ENCODE data around the gene AKT2. TPM values are rescaled to one million over a fixed set of nuclear protein-coding genes. Genes with fewer than 3 reads are reported as not detected.

The AKT2 gene
- total RNA-seq, 1 experiment from 2014 or later = 149 TPM

- H3K27ac ChIP-seq = no peak overlapping the region
- no peaks in the 10 kb centered on the region for H3K9me2 ChIP-seq (ENCODE audit: insufficient read depth)
- no peaks in the 10 kb centered on the region for H3K4me1 ChIP-seq (replicated peaks; ENCODE audit: insufficient read depth)
- no peak for DNase-seq
- intact Hi-C loops (cut with micrococcal nuclease; ENCODE audit: unreplicated experiment) = no loop called here
- H3K79me2 ChIP-seq (ENCODE audit: low read depth) = no peaks in the 10 kb centered on the region
- no peaks in the 10 kb centered on the region for H3K9me3 ChIP-seq (ENCODE audit: insufficient read depth, low read depth)
- TF ChIP-seq EZH2 (IDR thresholded peaks at IDR 0.05; ENCODE audit: low read depth) (no peak), CTCF (conservative IDR thresholded peaks at IDR 0.05) (no peak)
- 0 out of 2 replicates have a peak, but pooled peaks cover 3% of the 10 kb centered on the region for H3K36me3 ChIP-seq (ENCODE audit: low read depth)
- CTCF ChIA-PET = no interaction called here
- H2AFZ ChIP-seq = no peak overlapping the region
- H3K4me3 ChIP-seq = no peak overlapping the region
- H3F3A ChIP-seq (ENCODE audit: insufficient read depth, low read depth) = no peaks in the 10 kb centered on the region
- H4K20me1 ChIP-seq (ENCODE audit: insufficient read depth) = no peaks in the 10 kb centered on the region
- POLR2A ChIA-PET (ENCODE audit: unreplicated experiment) = interaction anchor here (0.9 kb wide), 1 partner anchor 53 kb away, joined by 7 read pairs; no protein-coding TSS in a partner anchor
- no TSS peak for BruUV-seq (replicated peaks)
- H3K27me3 ChIP-seq (ENCODE audit: insufficient read depth, low read depth) = no peaks in the 10 kb centered on the region
- no peak overlapping the region for H3K4me2 ChIP-seq
Observed at GRCh38 chr19:40331052-40331451, 45.9 kb upstream of the AKT2 start.

- no peaks in the 10 kb centered on the region for H4K20me1 ChIP-seq (ENCODE audit: insufficient read depth)
- H3K9me3 ChIP-seq (ENCODE audit: insufficient read depth, low read depth) = no peaks in the 10 kb centered on the region
- BruUV-seq (replicated peaks) = no TSS peak
- H3K9me2 ChIP-seq (ENCODE audit: insufficient read depth) = no peaks in the 10 kb centered on the region
- ChIA-PET CTCF (no interaction called here), POLR2A (ENCODE audit: unreplicated experiment) (no interaction called here)
- no peak for DNase-seq
- no peaks in the 10 kb centered on the region for H3K4me1 ChIP-seq (replicated peaks; ENCODE audit: insufficient read depth)
- H2AFZ ChIP-seq = no peak overlapping the region
- TF ChIP-seq EZH2 (IDR thresholded peaks at IDR 0.05; ENCODE audit: low read depth) (no peak), CTCF (conservative IDR thresholded peaks at IDR 0.05) (no peak)
- no peak overlapping the region for H3K27ac ChIP-seq
- intact Hi-C loops (cut with micrococcal nuclease; ENCODE audit: unreplicated experiment) = no loop called here
- H3K36me3 ChIP-seq (ENCODE audit: low read depth) = no peaks in the 10 kb centered on the region
- no peaks in the 10 kb centered on the region for H3F3A ChIP-seq (ENCODE audit: insufficient read depth, low read depth)
- no peaks in the 10 kb centered on the region for H3K27me3 ChIP-seq (ENCODE audit: insufficient read depth, low read depth)
- no peak overlapping the region for H3K4me2 ChIP-seq
- no peak overlapping the region for H3K4me3 ChIP-seq
- H3K79me2 ChIP-seq (ENCODE audit: low read depth) = no peaks in the 10 kb centered on the region
Observed at GRCh38 chr19:40326201-40326600, 41.1 kb upstream of the AKT2 start.

DNA sequence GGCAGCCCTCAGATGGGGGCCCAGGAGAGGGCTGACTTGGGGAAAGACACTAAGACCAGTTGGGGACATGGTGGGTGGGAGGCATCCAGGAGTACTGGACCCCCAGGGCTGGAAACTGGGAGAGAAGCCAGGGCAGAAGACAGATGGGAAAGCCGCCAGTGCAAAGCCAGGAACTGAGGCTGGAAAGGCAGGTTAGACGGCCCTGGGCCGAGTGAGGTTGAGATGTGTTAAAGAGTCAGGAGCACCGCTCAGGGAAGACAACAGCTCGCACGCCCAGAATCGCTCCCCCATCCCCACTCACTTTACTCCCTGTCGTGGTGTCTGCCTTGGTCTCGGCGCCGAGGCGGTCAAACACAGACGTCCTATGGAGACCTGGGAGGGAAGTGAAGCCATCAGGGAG lies 38.6 kb upstream of the AKT2 start:
- no peak overlapping the region for H3K4me3 ChIP-seq
- no peaks in the 10 kb centered on the region for H3K79me2 ChIP-seq (ENCODE audit: low read depth)
- intact Hi-C loops (cut with micrococcal nuclease; ENCODE audit: unreplicated experiment) = no loop called here
- no peaks in the 10 kb centered on the region for H3K9me2 ChIP-seq (ENCODE audit: insufficient read depth)
- H3K27ac ChIP-seq = no peak overlapping the region
- POLR2A ChIA-PET (ENCODE audit: unreplicated experiment) = interaction anchor here (0.7 kb wide), 1 partner anchor 1112 kb away, joined by 3 read pairs; no protein-coding TSS in a partner anchor
- no TSS peak for BruUV-seq (replicated peaks)
- H4K20me1 ChIP-seq (ENCODE audit: insufficient read depth) = no peaks in the 10 kb centered on the region
- H3F3A ChIP-seq (ENCODE audit: insufficient read depth, low read depth) = no peaks in the 10 kb centered on the region
- no peaks in the 10 kb centered on the region for H3K4me1 ChIP-seq (replicated peaks; ENCODE audit: insufficient read depth)
- no peak overlapping the region for H3K4me2 ChIP-seq
- TF ChIP-seq CTCF (conservative IDR thresholded peaks at IDR 0.05) = no peak
- TF ChIP-seq EZH2 (IDR thresholded peaks at IDR 0.05; ENCODE audit: low read depth) = no peak
- H3K9me3 ChIP-seq (ENCODE audit: insufficient read depth, low read depth) = no peaks in the 10 kb centered on the region
- no peak overlapping the region for H2AFZ ChIP-seq
- no peaks in the 10 kb centered on the region for H3K27me3 ChIP-seq (ENCODE audit: insufficient read depth, low read depth)
- CTCF ChIA-PET = no interaction called here
- H3K36me3 ChIP-seq (ENCODE audit: low read depth) = no peaks in the 10 kb centered on the region
- DNase-seq = no peak

Measured in PC-9 (cell line).